ENCODE results near the gene ZCCHC3. TPM values are rescaled to one million over a fixed set of nuclear protein-coding genes. Genes with fewer than 3 reads are reported as not detected.

ZCCHC3 gene
- total RNA-seq, 1 donor from 2014 or later = 20.1 TPM

DNA sequence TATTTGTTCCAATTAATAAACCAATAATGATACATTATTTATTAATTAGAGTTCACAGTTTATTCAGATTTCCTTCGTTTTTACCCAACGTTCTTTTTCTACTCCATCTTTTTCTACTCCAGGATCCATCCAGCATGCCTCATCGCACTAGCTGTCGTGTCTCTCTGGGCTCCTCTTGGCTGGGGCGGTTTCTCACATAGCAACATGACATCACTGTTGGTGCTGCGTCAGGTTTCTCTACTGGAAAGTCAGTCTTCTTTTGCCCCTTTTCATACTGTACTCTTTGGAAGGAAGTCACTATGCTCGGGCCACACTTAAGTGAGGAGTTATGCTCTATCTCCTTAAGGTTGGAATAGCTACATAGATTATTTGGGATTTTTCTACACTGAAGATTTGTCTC lies 14.2 kb downstream of the ZCCHC3 start:
- DNase-seq (ENCODE audit: low read depth) = no peak

DNA sequence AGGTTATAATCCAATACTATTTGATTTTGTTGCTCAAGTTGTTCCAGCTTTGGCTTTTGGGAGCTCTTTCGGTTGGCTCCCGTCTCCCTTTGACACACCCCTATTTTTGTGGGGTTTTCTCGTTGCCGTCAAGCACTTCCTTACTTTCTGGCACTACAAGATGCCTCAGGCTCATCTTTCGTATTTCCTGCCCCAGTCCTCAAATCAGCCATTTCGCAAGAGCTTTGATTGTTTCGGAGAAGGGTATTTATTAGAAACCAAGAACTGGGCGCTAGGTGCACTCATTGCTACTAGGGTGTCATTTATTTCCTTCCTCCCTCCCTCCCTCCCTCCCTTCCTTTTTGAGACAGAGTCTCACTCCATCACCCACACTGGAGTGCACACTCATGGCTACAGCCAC lies 14.7 kb downstream of the ZCCHC3 start:
- no peak for DNase-seq (ENCODE audit: low read depth)

DNA sequence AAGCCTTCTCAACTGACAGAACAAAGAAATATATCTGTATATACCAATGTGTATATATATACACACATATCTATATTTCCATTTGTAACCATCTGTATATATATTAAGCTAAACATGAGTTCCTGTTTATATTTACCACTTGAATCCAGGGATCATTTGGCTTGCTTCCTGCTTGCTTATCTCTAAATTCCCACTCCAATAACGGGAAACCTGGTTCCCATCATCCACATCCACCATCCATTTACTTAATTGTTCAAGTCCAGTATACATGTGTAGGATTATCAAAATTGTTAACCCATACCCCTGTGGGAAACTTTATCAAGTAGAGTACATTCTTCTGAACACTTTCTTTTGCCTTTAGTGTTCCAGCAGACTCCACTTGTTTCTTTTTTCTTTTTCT lies 15.5 kb downstream of the ZCCHC3 start:
- no peak for DNase-seq (ENCODE audit: low read depth)

DNA sequence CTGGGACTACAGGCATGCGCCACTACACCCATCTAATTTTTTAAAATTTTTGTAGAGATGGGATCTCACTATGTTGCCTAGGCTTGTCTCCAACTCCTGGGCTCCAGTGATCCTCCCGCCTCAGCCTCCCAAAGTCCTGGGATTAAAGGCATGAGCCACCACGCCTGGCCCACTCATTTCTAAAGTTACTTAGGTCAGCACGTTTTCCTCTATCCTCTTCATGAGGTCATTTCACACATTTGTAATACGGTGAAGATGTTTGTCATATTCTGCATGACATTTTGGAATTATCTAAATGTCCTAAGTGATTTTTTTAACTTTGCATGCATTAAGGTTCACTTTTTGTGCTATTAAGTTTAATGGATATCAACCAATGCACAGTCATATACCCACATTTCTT lies 16.0 kb downstream of the ZCCHC3 start:
- DNase-seq (ENCODE audit: low read depth) = no peak

DNA sequence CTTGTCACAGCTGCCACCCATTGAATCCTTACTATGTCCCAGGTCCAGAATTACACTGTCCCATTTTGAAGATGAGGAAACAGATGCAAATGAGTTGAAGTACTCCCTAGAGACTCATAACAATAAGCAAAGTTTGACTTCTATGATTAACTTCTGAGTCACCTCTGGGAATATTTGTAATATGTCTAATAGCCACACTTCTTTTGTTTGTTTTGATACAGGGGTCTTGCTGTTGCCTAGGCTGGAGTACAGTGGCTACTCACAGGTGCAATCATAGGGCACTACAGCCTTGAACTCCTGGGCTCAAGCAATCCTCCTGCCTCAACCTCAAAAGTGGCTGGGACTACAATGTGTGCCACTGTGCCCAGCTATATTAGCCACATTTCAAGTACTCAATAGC lies 16.6 kb downstream of the ZCCHC3 start:
- DNase-seq (ENCODE audit: low read depth) = peak; percentile 64

- no peak for DNase-seq (ENCODE audit: low read depth)
Observed at GRCh38 chr20:316316-317068, 19.1 kb downstream of the ZCCHC3 start.

DNA sequence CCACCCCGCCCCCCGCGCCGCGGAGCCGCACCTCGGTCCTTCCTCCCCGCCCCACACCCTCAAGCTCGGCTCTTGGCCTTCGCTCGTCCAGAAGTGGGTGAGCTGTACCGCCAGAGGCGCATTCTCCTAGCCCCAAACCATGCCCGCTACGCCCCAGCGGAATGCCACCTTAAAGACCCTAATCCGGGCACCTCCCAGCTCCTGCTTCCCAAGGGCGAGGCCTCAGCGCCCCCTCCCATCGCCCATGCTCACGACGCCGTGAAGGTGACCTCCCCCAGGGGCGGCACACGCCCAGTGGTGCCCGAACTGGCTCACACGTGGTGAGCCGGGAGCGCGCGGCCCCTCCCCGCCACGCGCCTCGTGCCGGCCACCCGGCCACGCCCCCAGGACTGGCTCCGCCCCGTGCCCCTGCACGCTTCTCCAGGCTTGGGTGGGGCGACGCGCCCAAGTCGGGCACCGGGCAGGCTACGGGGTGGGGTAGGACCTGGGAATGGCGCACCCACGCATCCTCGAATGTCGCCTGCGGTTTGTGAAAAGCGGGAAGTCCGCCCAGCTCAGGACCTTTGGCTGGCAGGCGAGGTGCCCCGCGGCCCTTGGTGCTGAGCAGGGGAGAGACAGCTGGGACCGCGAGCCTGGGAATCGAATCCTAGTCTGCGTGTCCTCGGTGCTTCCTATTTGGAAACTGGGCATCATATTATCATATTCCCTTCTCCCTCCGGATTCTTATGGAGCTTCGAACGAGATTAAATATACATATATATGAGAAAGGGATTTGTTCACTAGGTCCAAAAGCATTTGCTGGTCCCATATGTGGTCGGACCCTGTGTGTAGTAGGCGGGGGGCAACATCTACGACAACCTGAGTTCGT lies 27.0 kb downstream of the ZCCHC3 start:
- peak; percentile 95 for DNase-seq (ENCODE audit: low read depth)

DNA sequence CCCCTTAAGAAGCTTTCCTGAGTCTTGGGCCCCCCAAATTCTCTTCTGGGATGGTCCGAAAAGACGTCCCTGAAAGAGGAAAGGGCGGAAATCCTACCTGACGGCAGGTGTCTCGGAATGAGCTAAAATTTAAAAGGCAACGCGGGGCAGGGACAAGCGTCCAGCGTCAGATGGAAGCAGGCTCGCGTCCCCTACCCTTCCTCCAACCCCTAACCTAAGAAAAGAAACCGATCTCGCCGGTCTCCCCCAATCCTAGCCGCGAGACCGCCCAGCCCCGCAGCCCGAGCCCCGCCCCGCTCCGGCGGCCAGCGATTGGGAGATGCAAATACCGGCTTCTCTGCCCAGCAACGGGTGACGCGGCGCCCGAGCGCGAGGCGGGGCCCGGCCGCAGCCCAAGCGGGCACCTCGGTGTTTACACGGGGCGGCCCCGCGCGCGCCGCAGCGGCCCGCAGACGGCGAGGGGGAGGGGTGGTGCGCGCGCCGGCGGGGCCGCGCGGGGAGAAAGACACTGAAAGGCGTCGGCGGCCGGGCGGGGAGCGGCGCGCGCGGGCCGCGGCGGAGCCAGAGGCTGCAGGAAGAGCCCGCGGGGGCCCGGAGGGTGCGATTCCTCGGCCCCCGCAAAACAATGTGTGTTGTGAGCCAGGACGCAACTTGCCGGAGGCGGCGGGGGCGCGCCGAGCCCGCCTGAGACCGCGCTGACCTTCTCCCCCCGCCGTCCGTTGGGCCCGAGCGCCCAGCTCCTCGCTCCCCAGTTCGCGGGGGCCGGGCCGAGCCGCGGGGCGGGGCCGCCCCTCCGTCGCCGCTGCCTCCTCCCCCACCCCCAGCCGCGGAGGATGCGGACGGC lies 27.9 kb downstream of the ZCCHC3 start, which contains the start of gene SOX12:
Gene SOX12, plus strand, starts transcription at position 508 of the 844 bp plus-strand sequence. CDS start 373 bp downstream, outside the sequence.
- peak; percentile 93 for DNase-seq (ENCODE audit: low read depth)

DNA sequence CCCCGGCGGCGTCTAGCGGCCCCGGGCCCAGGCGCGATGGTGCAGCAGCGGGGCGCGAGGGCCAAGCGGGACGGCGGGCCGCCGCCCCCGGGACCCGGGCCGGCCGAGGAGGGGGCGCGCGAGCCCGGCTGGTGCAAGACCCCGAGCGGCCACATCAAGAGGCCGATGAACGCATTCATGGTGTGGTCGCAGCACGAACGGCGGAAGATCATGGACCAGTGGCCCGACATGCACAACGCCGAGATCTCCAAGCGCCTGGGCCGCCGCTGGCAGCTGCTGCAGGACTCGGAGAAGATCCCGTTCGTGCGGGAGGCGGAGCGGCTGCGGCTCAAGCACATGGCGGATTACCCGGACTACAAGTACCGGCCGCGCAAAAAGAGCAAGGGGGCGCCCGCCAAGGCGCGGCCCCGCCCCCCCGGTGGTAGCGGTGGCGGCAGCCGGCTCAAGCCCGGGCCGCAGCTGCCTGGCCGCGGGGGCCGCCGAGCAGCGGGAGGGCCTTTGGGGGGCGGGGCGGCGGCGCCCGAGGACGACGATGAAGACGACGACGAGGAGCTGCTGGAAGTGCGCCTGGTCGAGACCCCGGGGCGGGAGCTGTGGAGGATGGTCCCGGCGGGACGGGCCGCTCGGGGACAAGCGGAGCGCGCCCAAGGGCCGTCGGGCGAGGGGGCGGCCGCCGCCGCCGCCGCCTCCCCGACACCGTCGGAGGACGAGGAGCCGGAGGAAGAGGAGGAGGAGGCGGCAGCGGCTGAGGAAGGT lies 28.7 kb downstream of the ZCCHC3 start:
- DNase-seq (ENCODE audit: low read depth) = peak; percentile 82

- DNase-seq (ENCODE audit: low read depth) = peak; percentile 36
Observed at GRCh38 chr20:326645-327185, 29.3 kb downstream of the ZCCHC3 start.

GRCh38 chr20:327186-328026 lies 30.0 kb downstream of the ZCCHC3 start:
- peak; percentile 94 for DNase-seq (ENCODE audit: low read depth)

- DNase-seq (ENCODE audit: low read depth) = no peak
Observed at GRCh38 chr20:328027-328974, 30.9 kb downstream of the ZCCHC3 start.

DNA sequence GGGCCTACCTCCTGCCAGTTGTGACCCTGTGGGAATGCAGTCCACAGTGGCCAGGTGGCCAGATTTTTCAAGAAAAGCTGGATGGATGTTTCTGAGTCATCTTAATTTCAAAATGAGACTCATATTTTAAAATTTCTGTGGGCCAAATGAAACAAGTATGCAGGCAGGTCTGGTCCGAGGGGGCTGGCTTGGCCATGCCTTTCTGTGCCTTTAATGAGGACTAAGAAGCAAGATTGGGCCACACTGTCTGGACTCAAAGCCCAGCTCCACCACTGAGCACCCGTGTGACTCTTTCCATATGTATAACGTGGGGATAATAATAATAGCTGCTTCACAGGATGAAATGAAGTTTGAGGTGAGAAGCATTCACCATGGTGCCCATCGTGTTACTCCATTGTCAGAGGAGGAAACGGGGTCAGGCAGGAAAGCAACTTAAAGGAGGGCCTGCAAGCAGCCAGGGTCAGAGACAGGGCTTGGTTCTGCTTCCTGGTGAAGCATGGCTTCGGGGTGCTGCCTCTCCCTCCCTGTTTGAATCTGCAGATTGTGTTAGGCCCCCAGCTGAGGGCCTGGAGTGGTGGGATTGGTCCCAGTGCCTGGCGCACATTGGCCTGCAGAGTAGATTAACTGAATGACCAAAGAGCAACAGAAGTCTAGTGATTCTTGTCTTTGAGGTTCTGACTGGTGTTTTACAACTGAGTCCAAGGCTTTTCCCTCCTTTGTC lies 31.8 kb downstream of the ZCCHC3 start:
- no peak for DNase-seq (ENCODE audit: low read depth)

- DNase-seq (ENCODE audit: low read depth) = peak; percentile 33
Observed at GRCh38 chr20:329851-330232, 32.5 kb downstream of the ZCCHC3 start.

DNA sequence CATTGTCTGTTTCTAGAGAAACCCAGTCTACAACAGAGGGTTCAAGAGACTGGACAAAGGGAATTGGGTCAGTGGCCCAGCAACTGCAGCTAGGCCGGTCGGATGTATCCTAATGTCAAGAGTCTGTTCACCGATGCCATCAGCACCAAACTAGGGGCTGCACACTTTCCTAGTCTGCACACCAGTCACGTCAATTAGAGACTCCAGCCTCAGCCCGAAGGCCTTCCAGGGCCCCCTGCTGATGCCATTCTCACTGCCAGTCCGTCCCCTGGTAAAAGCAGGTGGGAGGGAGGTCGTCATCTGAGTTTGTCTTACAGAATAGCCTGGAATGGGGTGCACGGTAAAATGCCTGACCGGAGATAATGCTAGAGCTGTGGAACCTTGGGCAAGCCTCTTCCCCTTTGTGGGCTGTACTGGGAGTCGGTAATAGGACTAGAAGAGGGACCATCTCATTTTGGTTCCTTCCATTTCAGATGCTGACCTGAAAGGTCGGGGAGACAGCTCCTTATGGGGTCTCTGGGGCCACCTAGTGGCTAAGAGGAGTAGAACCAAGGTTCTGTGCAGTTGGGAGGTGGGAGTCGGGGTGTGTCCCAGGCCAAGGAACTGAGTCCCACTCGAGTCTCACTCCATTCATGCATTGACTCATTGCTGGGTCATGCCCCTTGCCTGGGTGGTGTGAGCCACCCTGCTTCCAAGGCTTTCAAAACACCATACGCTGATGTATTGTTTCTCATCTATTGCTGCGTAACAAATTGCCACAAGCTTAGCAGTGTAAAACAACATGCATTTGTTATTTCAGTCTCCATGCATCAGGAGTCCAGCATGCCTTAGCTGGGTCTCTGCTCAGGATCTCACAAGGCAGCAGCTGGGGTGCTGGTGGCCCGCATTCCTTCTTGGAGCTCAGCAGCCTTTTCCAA lies 33.1 kb downstream of the ZCCHC3 start:
- DNase-seq (ENCODE audit: low read depth) = peak; percentile 68

- no peak for DNase-seq (ENCODE audit: low read depth)
Observed at GRCh38 chr20:334578-334977, 37.2 kb downstream of the ZCCHC3 start.

Data from myocyte (in vitro differentiated cells).